MCF 10A (cell line): ENCODE results near the gene TBC1D4. TPM values are rescaled to one million over a fixed set of nuclear protein-coding genes. Genes with fewer than 3 reads are reported as not detected.

Experiments
- BruUV-seq: library from RNA; stranded (reverse); fragments of 400-500 nt; replicated peaks from 2 replicates; lab custom pipeline; 2021; lab: Mats Ljungman, UMichigan
- CTCF ChIA-PET: fragments of 300-600 bp; sonication (Branson Sonifier 250); formaldehyde crosslinking; extraction: SDS; loops from one replicate; lab custom pipeline; 2021; ENCODE audit warnings: antibody characterized with exemption, inconsistent platforms; lab: Yijun Ruan, JAX
- POLR2A ChIA-PET: fragments of 300-600, 350-650 bp; sonication (Branson Sonifier 250); formaldehyde crosslinking; extraction: SDS; loops from one replicate; lab custom pipeline; 2020; ENCODE audit warnings: antibody characterized with exemption, inconsistent platforms; lab: Yijun Ruan, JAX
- DNase-seq: peaks from one replicate; pipeline ENCODE4 v3.0.0-alpha.2; 2018; ENCODE audit not compliant: unreplicated experiment
- H3K27ac Mint-ChIP-seq: one replicate; pipeline ENCODE4 v1.8.0; 2022; ENCODE audit warnings: mild to moderate bottlenecking, low read depth, mixed read lengths; ENCODE audit not compliant: unreplicated experiment
- H3K27me3 Mint-ChIP-seq: one replicate; pipeline ENCODE4 v1.8.0; 2022; ENCODE audit warnings: mixed read lengths; ENCODE audit not compliant: insufficient read depth, unreplicated experiment
- H3K36me3 Mint-ChIP-seq: one replicate; pipeline ENCODE4 v1.8.0; 2022; ENCODE audit warnings: mild to moderate bottlenecking, moderate library complexity, mixed read lengths; ENCODE audit not compliant: insufficient read depth, unreplicated experiment
- H3K4me1 Mint-ChIP-seq: one replicate; pipeline ENCODE4 v1.8.0; 2022; ENCODE audit warnings: mixed read lengths; ENCODE audit not compliant: insufficient read depth, unreplicated experiment
- H3K4me3 Mint-ChIP-seq: one replicate; pipeline ENCODE4 v1.8.0; 2022; ENCODE audit warnings: mild to moderate bottlenecking, moderate library complexity, mixed read lengths; ENCODE audit not compliant: unreplicated experiment
- H3K9me3 Mint-ChIP-seq: one replicate; pipeline ENCODE4 v1.8.0; 2022; ENCODE audit warnings: mixed read lengths; ENCODE audit not compliant: unreplicated experiment
- CTCF ChIP-seq: fragments of 200-600 bp; IDR thresholded peaks from one replicate; pipeline ENCODE4 v1.8.0; 2022; ENCODE audit warnings: antibody characterized with exemption, mild to moderate bottlenecking; ENCODE audit not compliant: unreplicated experiment
- intact Hi-C: fragments of 100-400 bp; cut with micrococcal nuclease; formaldehyde crosslinking; loops from 2 replicates; pipeline ENCODE4 v1.14.1; 2022
- total RNA-seq: library from RNA; stranded (reverse); gene quantifications from 2 replicates; pipeline ENCODE4 v1.2.3, GENCODE V29; 2022

Gene TBC1D4
- total RNA-seq, 1 experiment from 2014 or later = 9.3 TPM

DNA sequence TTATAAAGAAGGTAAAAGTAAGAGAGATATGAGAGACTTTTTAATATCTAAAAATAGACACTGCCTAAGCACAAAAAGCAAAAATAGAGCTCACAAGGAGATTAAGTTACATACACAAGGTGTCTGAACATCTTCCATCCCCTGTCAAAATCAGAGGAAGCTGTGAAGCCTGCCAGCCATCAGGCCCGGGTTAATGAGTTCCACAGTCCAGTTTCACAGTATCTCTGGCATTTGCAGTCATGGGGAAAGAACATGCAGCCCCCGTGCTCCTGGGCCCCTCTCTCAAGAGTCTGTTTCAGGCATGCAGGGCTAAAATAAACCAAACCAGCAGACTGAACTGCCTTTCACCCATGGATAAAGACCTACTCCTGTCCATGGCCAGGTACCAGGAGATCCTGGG lies 79.2 kb downstream of the TBC1D4 start:
- ChIA-PET CTCF (no interaction called here), POLR2A (interaction anchor here (1.2 kb wide), 1 partner anchor 13 kb away, joined by 3 read pairs; no protein-coding TSS in a partner anchor)
- intact Hi-C loops = no loop called here
- TF ChIP-seq CTCF = no peak
- H3K36me3 Mint-ChIP-seq = no peaks in the 10 kb centered on the region
- H3K9me3 Mint-ChIP-seq = peaks cover 16% of the 10 kb centered on the region
- no peak overlapping the region for H3K27ac Mint-ChIP-seq
- no TSS peak for BruUV-seq
- H3K4me3 Mint-ChIP-seq = no peak overlapping the region
- no peaks in the 10 kb centered on the region for H3K4me1 Mint-ChIP-seq
- DNase-seq = no peak
- H3K27me3 Mint-ChIP-seq = no peaks in the 10 kb centered on the region

GRCh38 chr13:75400775-75401174 lies 81.2 kb downstream of the TBC1D4 start:
- POLR2A ChIA-PET = interaction anchor here (0.6 kb wide), 2 partner anchors 16 to 27 kb away, joined by 3 read pairs; no protein-coding TSS in a partner anchor
- intact Hi-C loops = no loop called here
- TF ChIP-seq CTCF = no peak
- no peak overlapping the region for H3K27ac Mint-ChIP-seq
- CTCF ChIA-PET = interaction anchor here (0.6 to 1.5 kb wide), 4 partner anchors 27 to 45 kb away, joined by 3 to 4 read pairs (median 3); no protein-coding TSS in a partner anchor
- H3K27me3 Mint-ChIP-seq = no peaks in the 10 kb centered on the region
- no peak for DNase-seq
- BruUV-seq = no TSS peak
- no peak overlapping the region for H3K4me3 Mint-ChIP-seq
- no peaks in the 10 kb centered on the region for H3K36me3 Mint-ChIP-seq
- H3K4me1 Mint-ChIP-seq = no peaks in the 10 kb centered on the region
- peaks cover 16% of the 10 kb centered on the region for H3K9me3 Mint-ChIP-seq

GRCh38 chr13:75399879-75400217 lies 82.1 kb downstream of the TBC1D4 start:
- H3K4me3 Mint-ChIP-seq = no peak overlapping the region
- H3K9me3 Mint-ChIP-seq = peaks cover 16% of the 10 kb centered on the region
- ChIA-PET POLR2A (interaction anchor here (0.7 to 1.1 kb wide), 2 partner anchors 11 to 80 kb away, joined by 4 to 5 read pairs; no protein-coding TSS in a partner anchor), CTCF (interaction anchor here (0.6 to 1.5 kb wide), 3 partner anchors 12 to 46 kb away, joined by 3 to 4 read pairs (median 4); no protein-coding TSS in a partner anchor)
- H3K27me3 Mint-ChIP-seq = no peaks in the 10 kb centered on the region
- no peaks in the 10 kb centered on the region for H3K4me1 Mint-ChIP-seq
- no peak overlapping the region for H3K27ac Mint-ChIP-seq
- TF ChIP-seq CTCF = no peak
- H3K36me3 Mint-ChIP-seq = no peaks in the 10 kb centered on the region
- DNase-seq = no peak
- BruUV-seq = no TSS peak
- intact Hi-C loops = no loop called here

GRCh38 chr13:75399168-75399878 lies 82.6 kb downstream of the TBC1D4 start:
- no peak for TF ChIP-seq CTCF
- BruUV-seq = no TSS peak
- ChIA-PET CTCF (interaction anchor here (0.7 to 2.1 kb wide), 4 partner anchors 12 to 83 kb away, joined by 4 to 9 read pairs (median 4); no protein-coding TSS in a partner anchor), POLR2A (interaction anchor here (0.7 to 1.1 kb wide), 2 partner anchors 11 to 80 kb away, joined by 4 to 5 read pairs; no protein-coding TSS in a partner anchor)
- Mint-ChIP-seq H3K9me3 (peaks cover 16% of the 10 kb centered on the region), H3K36me3 (no peaks in the 10 kb centered on the region), H3K4me1 (no peaks in the 10 kb centered on the region), H3K27ac (no peak overlapping the region), H3K4me3 (no peak overlapping the region), H3K27me3 (no peaks in the 10 kb centered on the region)
- intact Hi-C loops = no loop called here
- no peak for DNase-seq
